Neural cell (in vitro differentiated cells): ENCODE results near the gene ZFR.

Experiments used
- CTCF ChIP-seq: fragments of 450-650 bp; IDR thresholded peaks from 2 replicates; pipeline ENCODE4 v1.5.1; 2014; ENCODE audit warnings: antibody characterized with exemption, mild to moderate bottlenecking, moderate library complexity; ENCODE audit not compliant: poor library complexity, severe bottlenecking
- EP300 ChIP-seq: fragments of 450-650 bp; conservative IDR thresholded peaks from 2 replicates; pipeline ENCODE4 v1.6.1; 2014; ENCODE audit warnings: antibody characterized with exemption, mild to moderate bottlenecking, moderate library complexity; ENCODE audit not compliant: poor library complexity, severe bottlenecking
- EZH2 ChIP-seq: fragments of 200-600, 300-800 bp; shearing (Covaris generic), sonication (generic); IDR thresholded peaks from 2 replicates; pipeline ENCODE4 v1.6.1; 2014; ENCODE audit warnings: antibody characterized with exemption, low read length, borderline replicate concordance, mild to moderate bottlenecking; ENCODE audit not compliant: insufficient read depth, poor library complexity, severe bottlenecking
- MXI1 ChIP-seq: fragments of 450-650 bp; conservative IDR thresholded peaks from 2 replicates; pipeline ENCODE4 v1.6.1; 2014; ENCODE audit warnings: antibody characterized with exemption, mild to moderate bottlenecking; ENCODE audit not compliant: poor library complexity, severe bottlenecking
- POLR2AphosphoS5 ChIP-seq: IDR thresholded peaks from 2 replicates; pipeline ENCODE4 v1.6.1; 2012
- SMC3 ChIP-seq: fragments of 450-650 bp; conservative IDR thresholded peaks from 2 replicates; pipeline ENCODE4 v1.6.1; 2014; ENCODE audit warnings: antibody characterized with exemption, mild to moderate bottlenecking, moderate library complexity; ENCODE audit not compliant: poor library complexity
- TF ChIP-seq, protein P1 (sequence below): IDR thresholded peaks from 2 replicates; pipeline ENCODE4 v1.6.1; 2012; ENCODE audit warnings: borderline replicate concordance

DNA sequence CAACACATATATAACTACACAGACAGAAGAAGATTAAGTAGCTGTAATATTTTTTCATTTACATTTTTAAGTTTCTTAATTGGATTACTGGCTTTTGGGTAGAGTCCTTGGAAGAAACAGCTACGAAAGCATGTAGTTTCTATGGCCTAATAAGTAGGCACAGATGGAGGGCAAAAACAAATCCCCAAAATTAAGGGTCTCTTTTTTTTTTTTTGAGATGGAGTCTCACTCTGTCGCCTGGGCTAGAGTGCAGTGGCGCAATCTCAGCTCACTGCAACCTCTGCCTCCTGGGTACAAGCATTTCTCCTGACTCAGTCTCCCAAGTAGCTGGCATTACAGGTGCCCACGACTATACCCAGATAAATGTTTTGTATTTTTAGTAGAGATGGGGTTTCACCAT, 104.7 kb downstream of the ZFR start:
- TF ChIP-seq CTCF: no peak
- TF ChIP-seq EP300: no peak
- TF ChIP-seq, protein P1, sequence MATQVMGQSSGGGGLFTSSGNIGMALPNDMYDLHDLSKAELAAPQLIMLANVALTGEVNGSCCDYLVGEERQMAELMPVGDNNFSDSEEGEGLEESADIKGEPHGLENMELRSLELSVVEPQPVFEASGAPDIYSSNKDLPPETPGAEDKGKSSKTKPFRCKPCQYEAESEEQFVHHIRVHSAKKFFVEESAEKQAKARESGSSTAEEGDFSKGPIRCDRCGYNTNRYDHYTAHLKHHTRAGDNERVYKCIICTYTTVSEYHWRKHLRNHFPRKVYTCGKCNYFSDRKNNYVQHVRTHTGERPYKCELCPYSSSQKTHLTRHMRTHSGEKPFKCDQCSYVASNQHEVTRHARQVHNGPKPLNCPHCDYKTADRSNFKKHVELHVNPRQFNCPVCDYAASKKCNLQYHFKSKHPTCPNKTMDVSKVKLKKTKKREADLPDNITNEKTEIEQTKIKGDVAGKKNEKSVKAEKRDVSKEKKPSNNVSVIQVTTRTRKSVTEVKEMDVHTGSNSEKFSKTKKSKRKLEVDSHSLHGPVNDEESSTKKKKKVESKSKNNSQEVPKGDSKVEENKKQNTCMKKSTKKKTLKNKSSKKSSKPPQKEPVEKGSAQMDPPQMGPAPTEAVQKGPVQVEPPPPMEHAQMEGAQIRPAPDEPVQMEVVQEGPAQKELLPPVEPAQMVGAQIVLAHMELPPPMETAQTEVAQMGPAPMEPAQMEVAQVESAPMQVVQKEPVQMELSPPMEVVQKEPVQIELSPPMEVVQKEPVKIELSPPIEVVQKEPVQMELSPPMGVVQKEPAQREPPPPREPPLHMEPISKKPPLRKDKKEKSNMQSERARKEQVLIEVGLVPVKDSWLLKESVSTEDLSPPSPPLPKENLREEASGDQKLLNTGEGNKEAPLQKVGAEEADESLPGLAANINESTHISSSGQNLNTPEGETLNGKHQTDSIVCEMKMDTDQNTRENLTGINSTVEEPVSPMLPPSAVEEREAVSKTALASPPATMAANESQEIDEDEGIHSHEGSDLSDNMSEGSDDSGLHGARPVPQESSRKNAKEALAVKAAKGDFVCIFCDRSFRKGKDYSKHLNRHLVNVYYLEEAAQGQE: no peak
- no peak for TF ChIP-seq EZH2
- no peak for TF ChIP-seq POLR2AphosphoS5
- TF ChIP-seq MXI1: no peak
- no peak for TF ChIP-seq SMC3
